ENCODE results near the gene AEBP2. TPM values are rescaled to one million over a fixed set of nuclear protein-coding genes. Genes with fewer than 3 reads are reported as not detected.
"Not testable (repeated sequence)": the region's sequence is repeated elsewhere in the genome, so short reads cannot be mapped to it uniquely, and the experiment has no call there.

Gene AEBP2
- total RNA-seq, 3 donors from 2014 or later (not counting 1 experiment from before 2014, with no cell fraction given), result 57.1 to 79.5 (median 61.8) TPM

GRCh38 chr12:19411234-19412204 lies 27.8 kb upstream of the AEBP2 start:
- DNase-seq, result no peak
- no peak for ATAC-seq
- Histone ChIP-seq H3K4me1 (ENCODE audit: control insufficient read depth, insufficient read depth, low read length) (no peaks in the 10 kb centered on the region), H3K4me3 (ENCODE audit: low read length) (no peak overlapping the region), H3K9me3 (ENCODE audit: control insufficient read depth, insufficient read depth, low read length) (no peaks in the 10 kb centered on the region), H3K27me3 (ENCODE audit: control insufficient read depth, insufficient read depth, low read length) (no peaks in the 10 kb centered on the region), H3K27ac (ENCODE audit: low read length) (no peak overlapping the region), H3K36me3 (ENCODE audit: control insufficient read depth, insufficient read depth, low read length) (no peaks in the 10 kb centered on the region)
- Mint-ChIP-seq H3K9me3 (no peaks in the 10 kb centered on the region), H3K27ac (no peak overlapping the region), H3K27me3 (ENCODE audit: low read depth in 2 of 2) (no peaks in the 10 kb centered on the region), H3K4me1 (no peaks in the 10 kb centered on the region), H3K36me3 (no peaks in the 10 kb centered on the region), H3K4me3 (no peak overlapping the region)
- TF ChIP-seq CTCF (IDR thresholded peaks at IDR 0.05), result no peak
- 92% methylated on average over 10 of the region's 10 CpGs for WGBS (ENCODE audit: insufficient coverage)
- intact Hi-C loops (cut with micrococcal nuclease), result no loop called here

- no peak overlapping the region for H3K27ac Mint-ChIP-seq
- Histone ChIP-seq H3K4me3 (ENCODE audit: low read length) (no peak overlapping the region), H3K27me3 (ENCODE audit: control insufficient read depth, insufficient read depth, low read length) (no peaks in the 10 kb centered on the region), H3K4me1 (ENCODE audit: control insufficient read depth, insufficient read depth, low read length) (no peaks in the 10 kb centered on the region), H3K36me3 (ENCODE audit: control insufficient read depth, insufficient read depth, low read length) (no peaks in the 10 kb centered on the region), H3K9me3 (ENCODE audit: control insufficient read depth, insufficient read depth, low read length) (no peaks in the 10 kb centered on the region), H3K27ac (ENCODE audit: low read length) (no peak overlapping the region)
- no peak for TF ChIP-seq CTCF (IDR thresholded peaks at IDR 0.05)
- intact Hi-C loops (cut with micrococcal nuclease), result no loop called here
- WGBS (ENCODE audit: insufficient coverage), result 96% methylated on average over 23 of the region's 23 CpGs
- ATAC-seq, result no peak
- no peaks in the 10 kb centered on the region for H3K4me1 Mint-ChIP-seq
- DNase-seq, result no peak
- H3K4me3 Mint-ChIP-seq, result no peak overlapping the region
- H3K36me3 Mint-ChIP-seq, result no peaks in the 10 kb centered on the region
- no peaks in the 10 kb centered on the region for H3K9me3 Mint-ChIP-seq
- no peaks in the 10 kb centered on the region for H3K27me3 Mint-ChIP-seq (ENCODE audit: low read depth in 2 of 2)
These were observed 26.4 kb upstream of the AEBP2 start for GRCh38 chr12:19412844-19413243.

- DNase-seq; H3K9me3 Mint-ChIP-seq; H3K36me3 Mint-ChIP-seq; H3K27me3 ChIP-seq (ENCODE audit: control insufficient read depth, insufficient read depth, low read length); H3K27ac ChIP-seq (ENCODE audit: low read length); H3K4me3 ChIP-seq (ENCODE audit: low read length); H3K4me3 Mint-ChIP-seq; ATAC-seq; H3K4me1 ChIP-seq (ENCODE audit: control insufficient read depth, insufficient read depth, low read length); H3K4me1 Mint-ChIP-seq; H3K9me3 ChIP-seq (ENCODE audit: control insufficient read depth, insufficient read depth, low read length); H3K27ac Mint-ChIP-seq; H3K27me3 Mint-ChIP-seq (ENCODE audit: low read depth in 2 of 2); H3K36me3 ChIP-seq (ENCODE audit: control insufficient read depth, insufficient read depth, low read length); intact Hi-C loops (cut with micrococcal nuclease): not testable (repeated sequence)
- WGBS (ENCODE audit: insufficient coverage), result 96% methylated on average over 4 of the region's 5 CpGs
These were observed 25.7 kb upstream of the AEBP2 start for GRCh38 chr12:19413582-19413981.

GRCh38 chr12:19415563-19415962 lies 23.7 kb upstream of the AEBP2 start:
- H3K4me3 ChIP-seq (ENCODE audit: low read length), result no peak overlapping the region
- H3K9me3 ChIP-seq (ENCODE audit: control insufficient read depth, insufficient read depth, low read length), result no peaks in the 10 kb centered on the region
- no peaks in the 10 kb centered on the region for H3K27me3 Mint-ChIP-seq (ENCODE audit: low read depth in 2 of 2)
- H3K4me1 Mint-ChIP-seq, result no peaks in the 10 kb centered on the region
- intact Hi-C loops (cut with micrococcal nuclease), result no loop called here
- H3K4me1 ChIP-seq (ENCODE audit: control insufficient read depth, insufficient read depth, low read length), result no peaks in the 10 kb centered on the region
- no peak overlapping the region for H3K27ac ChIP-seq (ENCODE audit: low read length)
- H3K4me3 Mint-ChIP-seq, result no peak overlapping the region
- no peak for DNase-seq
- no peak for TF ChIP-seq CTCF (IDR thresholded peaks at IDR 0.05)
- H3K36me3 ChIP-seq (ENCODE audit: control insufficient read depth, insufficient read depth, low read length), result no peaks in the 10 kb centered on the region
- ATAC-seq, result no peak
- no peaks in the 10 kb centered on the region for H3K27me3 ChIP-seq (ENCODE audit: control insufficient read depth, insufficient read depth, low read length)
- no peak overlapping the region for H3K27ac Mint-ChIP-seq
- H3K36me3 Mint-ChIP-seq, result no peaks in the 10 kb centered on the region
- H3K9me3 Mint-ChIP-seq, result no peaks in the 10 kb centered on the region

Measured in natural killer cell (primary cell).